CD4-positive, alpha-beta T cell treated with Interleukin-4 for 1 hour (primary cell): ENCODE measurements around the gene ZCCHC13.
"Not testable (repeated sequence)": the region's sequence is repeated elsewhere in the genome, so short reads cannot be mapped to it uniquely, and the experiment has no call there.

Experiments used
- DNase-seq, 2 donors: peaks; one replicate each; pipeline ENCODE4 v3.0.0-alpha.2; 2020 to 2022

The ZCCHC13 gene

GRCh38 chrX:74324131-74324530 is 20.2 kb downstream of the ZCCHC13 start:
- no peak for DNase-seq

GRCh38 chrX:74325130-74326059 is 21.4 kb downstream of the ZCCHC13 start:
- no peak for DNase-seq

- DNase-seq: no peak
These were observed 34.9 kb downstream of the ZCCHC13 start for GRCh38 chrX:74338852-74339251.

DNA sequence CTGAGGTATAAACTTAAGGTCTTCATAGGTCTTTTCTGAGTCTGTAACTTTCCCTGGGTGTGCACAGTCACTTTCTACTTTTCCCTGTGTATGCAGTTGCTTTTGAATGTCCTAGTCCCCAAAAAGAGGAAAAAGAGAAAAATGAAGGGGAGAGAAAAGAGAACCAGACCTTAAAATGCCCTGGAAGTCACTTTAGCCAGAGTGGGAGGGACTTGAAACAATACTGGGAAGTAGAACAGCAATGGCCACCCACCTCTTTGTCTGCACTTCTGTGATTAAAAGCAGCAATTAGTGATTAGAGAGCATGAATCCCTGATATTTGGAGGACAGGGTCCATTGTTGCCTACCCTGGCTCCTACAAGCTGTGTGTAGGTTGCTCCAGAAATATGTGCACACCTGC is 36.1 kb downstream of the ZCCHC13 start:
- no peak for DNase-seq

DNA sequence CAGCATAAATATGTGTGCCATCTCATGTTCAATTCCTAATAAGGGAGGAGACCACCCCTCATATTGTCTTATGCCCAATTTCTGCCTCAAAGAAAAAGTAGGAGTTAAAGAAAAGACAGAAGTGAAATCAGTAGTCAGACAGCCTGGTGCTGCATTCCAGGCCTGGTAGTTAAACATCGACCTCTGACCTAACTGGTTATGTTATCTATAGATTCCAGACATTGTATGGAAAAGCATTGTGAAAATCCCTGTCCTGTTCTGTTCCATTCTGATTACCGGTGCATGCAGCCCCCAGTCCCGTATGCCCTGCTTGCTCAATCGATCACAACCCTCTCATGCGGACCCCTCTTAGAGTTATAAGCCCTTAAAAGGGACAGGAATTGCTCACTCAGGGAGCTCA is 38.2 kb downstream of the ZCCHC13 start:
- DNase-seq: not testable (repeated sequence)

- DNase-seq: peak; percentile 58 to 60
These were observed 39.6 kb downstream of the ZCCHC13 start for GRCh38 chrX:74343343-74344279.

DNA sequence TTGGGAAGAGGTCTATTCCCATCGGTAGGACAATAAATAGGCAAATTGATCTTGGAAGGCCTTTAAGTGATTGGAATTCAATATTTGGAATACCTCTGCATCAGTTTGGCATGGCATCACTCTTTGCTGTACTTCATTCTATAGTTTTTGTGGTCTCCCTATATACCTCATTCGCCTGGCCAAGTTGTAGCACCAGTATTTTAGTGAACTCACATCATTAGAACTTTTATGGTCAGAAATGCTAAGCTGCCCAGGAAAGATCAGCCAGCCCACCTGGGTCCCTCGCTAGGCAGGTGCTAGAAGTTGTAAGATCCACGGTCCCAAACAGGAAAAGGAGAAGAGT is 40.3 kb downstream of the ZCCHC13 start:
- DNase-seq: no peak

- DNase-seq: no peak
These were observed 42.1 kb downstream of the ZCCHC13 start for GRCh38 chrX:74346088-74346487.

- no peak for DNase-seq
These were observed 45.4 kb downstream of the ZCCHC13 start for GRCh38 chrX:74349387-74349786.

DNA sequence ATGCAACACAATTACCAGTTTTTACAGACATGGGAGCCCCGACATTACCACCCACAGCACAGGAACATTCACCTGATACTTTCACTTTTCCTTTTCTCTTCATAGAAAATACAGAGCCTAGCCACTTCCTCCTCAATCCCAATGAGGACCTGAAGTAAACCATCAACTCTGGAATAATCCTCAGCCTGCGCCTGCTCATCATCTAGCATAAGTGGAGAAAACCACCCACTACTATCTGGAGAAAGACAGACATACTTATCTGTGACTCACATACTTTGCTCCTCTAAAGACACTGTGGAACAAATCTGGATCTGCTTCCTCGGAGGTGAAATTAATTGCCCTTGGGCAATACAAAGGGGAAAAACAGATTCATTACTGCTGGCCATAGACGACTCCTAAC is 47.8 kb downstream of the ZCCHC13 start:
- no peak for DNase-seq

DNA sequence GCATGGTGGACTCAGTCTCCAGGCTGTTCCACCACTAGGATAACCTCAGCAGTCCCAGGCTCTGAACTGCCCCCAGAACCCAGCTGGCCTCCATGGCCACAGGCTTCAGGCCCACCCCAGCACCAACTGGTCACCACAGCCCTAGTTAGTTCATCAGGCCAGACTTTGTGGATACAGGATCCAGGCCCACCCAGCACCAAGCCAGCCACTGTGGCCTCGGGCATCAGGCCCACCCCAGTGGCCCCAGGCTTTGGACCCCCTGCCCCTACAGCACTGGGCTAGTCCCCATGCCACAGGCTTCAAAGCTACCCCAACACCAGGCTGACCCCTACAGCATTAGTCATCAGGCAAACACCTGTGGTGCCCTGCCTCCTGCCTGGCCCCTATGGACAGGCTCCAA is 50.0 kb downstream of the ZCCHC13 start:
- DNase-seq: no peak
